NOMO-1 treated with DMSO at 0.1 percent for 48 hours (cell line): ENCODE results near the gene SNTA1.
"Not testable (repeated sequence)": the region's sequence is repeated elsewhere in the genome, so short reads cannot be mapped to it uniquely, and the experiment has no call there.

Experiments used
- DNase-seq: peaks from one replicate; lab custom pipeline; 2025; ENCODE audit not compliant: unreplicated experiment; lab: John Stamatoyannopoulos, UW

The SNTA1 gene

GRCh38 chr20:33443512-33444239, at the start of gene SNTA1:
SNTA1 (minus strand) TSS chr20:33443763; CDS start chr20:33443620, 143 bp downstream.
- DNase-seq: peak; percentile 74

- no peak for DNase-seq
These were observed 47.5 kb upstream of the SNTA1 start for GRCh38 chr20:33490934-33491656.

- no peak for DNase-seq
These were observed 46.7 kb upstream of the SNTA1 start, which contains the start of gene CBFA2T2 for GRCh38 chr20:33490023-33490933. CBFA2T2 (plus strand) TSS chr20:33490096; CDS start chr20:33490268, 172 bp downstream.

DNA sequence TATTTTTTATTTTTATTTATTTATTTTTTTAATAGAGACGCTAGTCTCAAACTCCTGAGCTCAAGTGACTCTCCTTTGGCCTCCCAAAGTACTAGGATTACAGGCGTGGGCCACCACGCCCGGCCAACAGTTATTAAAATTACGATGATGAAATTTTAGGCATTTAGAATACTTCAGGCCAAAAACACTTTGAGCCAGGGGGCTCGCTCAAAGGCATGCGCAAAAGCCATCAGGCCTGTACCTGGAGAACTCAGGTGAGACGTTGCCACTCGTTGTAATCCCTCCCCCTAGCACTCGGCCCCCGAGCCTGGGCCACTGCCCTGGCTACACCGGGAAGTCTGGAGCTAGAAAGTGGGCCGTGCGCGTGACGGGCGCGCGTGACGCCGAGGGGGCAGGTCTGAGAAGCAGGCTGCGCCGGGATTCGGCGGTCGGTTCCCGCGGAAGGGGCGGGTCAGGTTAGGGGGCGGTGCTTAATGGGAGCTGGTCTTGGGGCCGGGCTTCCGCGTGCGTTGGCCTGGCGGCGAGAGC, 46.0 kb upstream of the SNTA1 start:
- DNase-seq: peak; percentile 90

DNA sequence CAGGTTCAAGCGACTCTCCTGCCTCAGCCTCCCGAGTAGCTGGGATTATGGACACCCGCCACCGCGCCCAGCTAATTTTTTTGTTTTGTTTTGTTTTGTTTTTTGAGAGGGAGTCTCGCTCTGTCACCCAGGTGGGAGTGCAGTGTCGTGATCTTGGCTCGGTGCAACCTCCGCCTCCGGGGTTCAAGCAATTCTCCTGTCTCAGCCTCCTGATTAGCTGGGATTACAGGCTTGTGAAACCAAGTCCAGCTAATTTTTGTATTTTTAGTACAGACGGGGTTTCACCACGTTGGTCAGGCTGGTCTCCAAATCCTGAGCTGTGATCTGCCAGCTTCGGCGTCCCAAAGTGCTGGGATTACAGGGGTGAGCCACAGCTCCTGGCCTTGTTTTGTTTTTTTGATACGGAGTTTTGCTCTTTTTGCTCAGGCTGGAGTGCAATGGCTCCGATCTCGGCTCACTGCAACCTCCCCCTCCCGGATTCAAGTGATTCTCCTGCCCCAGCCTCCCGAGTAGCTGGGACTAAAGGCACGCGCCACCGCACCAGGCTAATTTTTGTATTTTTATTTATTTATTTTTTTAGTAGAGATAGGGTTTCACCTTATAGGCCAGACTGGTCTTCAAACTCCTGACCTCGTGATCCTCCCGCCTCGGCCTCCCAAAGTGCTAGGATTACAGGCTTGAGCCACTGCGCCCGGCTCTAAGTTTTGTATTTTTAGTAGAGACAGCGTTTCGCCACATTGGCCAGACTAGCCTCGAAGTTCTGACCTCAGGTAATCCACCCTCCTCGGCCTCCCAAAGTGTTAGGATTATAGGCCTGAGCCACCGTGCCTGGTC, 45.3 kb upstream of the SNTA1 start:
- DNase-seq: not testable (repeated sequence)

DNA sequence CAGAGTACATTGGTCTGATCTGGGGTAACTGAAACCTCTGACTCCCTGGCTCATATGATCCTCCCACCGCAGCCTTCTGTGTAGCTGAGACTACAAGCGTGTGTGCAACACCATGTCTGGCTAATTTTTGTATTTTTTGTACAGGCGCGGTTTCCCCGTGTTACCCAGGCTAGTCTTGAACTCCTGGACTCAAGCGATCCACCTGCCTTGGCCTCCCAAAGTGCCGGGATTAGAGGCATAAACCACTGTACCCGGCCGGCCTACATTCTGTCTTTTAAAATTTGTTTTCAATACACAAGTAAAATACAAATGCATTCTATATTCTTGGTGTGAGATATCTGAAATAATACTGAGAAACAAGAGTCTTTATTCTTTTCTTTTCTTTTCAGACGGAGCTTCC, 44.6 kb upstream of the SNTA1 start:
- no peak for DNase-seq

DNA sequence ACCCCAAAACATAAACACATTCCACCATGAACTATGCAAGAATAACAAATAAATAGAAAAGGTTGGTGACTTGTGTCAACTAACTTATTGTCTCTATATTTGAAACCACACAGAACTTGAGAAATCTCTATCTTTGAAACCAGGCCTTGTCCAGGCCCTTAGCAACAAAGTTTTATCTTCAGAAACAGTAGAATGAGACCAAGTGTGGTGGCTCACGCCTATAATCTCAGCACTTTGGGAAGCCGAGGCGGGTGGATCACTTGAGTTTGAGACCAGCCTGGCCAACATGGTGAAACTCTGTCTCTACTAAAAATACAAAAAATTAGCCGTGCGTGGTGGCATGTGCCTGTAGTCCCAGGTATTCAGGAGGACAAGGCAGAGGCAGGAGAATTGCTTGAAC, 39.6 kb upstream of the SNTA1 start:
- DNase-seq: not testable (repeated sequence)

GRCh38 chr20:33482581-33482980, 39.0 kb upstream of the SNTA1 start:
- no peak for DNase-seq

- DNase-seq: no peak
These were observed 37.9 kb upstream of the SNTA1 start for GRCh38 chr20:33481431-33481941.

DNA sequence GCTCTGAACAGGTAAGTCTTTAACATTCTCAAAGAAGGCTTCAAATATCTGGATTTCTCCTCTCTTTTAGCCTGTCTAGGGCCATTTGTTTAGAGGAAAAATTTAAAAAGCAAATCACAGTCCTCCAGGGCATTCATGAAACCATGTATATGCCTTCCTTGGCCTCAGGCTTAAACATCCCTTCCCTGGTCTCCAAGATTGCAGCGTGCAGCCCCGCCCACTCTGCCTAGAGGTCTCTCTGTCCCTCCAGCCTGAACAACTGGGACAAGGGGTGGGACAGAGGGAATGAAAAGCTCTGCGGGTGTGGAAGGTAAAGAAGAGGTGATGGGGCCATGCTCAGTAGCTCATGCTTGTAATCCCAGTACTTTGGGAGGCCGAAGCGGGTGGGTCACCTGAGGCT, 36.5 kb upstream of the SNTA1 start:
- DNase-seq: no peak

- no peak for DNase-seq
These were observed 34.0 kb upstream of the SNTA1 start for GRCh38 chr20:33477386-33478234.

- DNase-seq: no peak
These were observed 32.0 kb upstream of the SNTA1 start for GRCh38 chr20:33475381-33476152.

DNA sequence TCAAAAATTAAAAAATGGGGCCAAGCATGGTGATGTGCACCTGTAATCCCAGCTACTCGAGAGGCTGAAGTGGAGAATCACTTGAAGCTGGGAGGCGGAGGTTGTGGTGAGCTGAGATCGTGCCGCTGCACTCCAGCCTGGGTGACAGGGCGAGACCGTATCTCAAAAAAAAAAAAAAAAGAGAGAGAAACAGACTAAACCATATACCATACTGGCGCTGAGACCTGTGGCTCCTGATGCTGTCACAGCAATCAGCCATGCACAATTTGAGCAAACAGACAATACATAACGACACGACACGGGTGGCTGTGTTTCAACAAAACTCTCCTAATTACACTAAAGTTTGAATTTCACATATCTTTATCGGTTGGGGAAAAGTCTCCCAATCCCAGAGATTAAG, 31.4 kb upstream of the SNTA1 start:
- no peak for DNase-seq

DNA sequence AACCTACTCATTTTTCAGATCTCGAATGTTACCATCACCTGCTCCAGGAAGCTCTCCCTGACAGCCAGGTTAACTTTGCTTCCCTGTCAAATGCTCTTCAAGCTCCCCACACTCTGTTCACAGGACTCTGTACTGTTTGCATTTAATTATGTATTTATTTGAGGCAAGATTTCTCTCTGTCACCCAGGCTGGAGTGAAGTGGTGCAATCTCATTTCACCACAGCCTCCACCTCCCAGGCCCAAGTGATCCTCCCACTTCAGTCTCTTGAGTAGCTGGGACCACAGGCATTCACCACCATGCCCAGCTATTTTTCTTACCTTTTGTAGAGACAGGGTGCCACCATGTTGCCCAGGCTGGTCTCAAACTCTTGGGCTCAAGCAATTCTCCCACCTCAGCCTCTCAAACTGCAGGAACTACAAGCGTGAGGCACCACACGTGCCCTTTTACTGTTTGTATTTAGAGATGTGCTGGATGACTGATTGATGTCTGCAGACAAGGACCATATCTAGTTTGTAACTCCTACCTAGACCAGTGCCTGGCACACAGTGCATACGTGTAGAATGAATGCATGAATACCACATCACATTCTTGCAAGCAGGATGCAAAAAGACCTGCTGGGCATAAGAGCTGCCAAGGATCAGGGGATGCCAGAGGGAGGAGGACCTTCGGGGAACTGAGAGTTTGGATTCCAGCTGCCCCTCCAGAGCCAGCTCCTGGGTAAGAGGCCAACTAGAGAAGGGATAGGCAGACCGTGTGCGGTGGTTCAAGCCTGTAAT, 30.7 kb upstream of the SNTA1 start:
- no peak for DNase-seq

GRCh38 chr20:33472868-33473435, 29.4 kb upstream of the SNTA1 start:
- no peak for DNase-seq

DNA sequence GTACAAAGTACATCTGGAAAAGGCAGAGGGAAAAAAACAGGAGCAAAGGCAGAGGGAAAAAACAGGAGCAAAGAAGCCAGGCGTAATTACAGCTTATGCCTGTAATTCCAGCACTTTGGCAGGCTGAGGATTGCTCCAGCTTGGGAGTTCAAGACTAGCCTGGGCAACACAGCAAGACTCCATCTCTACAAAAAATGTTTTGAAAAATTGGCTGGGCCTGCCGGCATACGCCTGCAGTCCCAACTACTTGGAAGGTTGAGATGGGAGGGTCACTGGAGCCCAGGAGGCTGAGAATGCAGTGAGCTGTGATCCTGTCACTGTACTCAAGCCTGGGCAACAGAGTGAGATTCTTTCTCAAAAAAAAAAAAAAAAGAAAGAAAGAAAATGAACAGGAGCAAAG, 27.3 kb upstream of the SNTA1 start:
- DNase-seq: no peak

DNA sequence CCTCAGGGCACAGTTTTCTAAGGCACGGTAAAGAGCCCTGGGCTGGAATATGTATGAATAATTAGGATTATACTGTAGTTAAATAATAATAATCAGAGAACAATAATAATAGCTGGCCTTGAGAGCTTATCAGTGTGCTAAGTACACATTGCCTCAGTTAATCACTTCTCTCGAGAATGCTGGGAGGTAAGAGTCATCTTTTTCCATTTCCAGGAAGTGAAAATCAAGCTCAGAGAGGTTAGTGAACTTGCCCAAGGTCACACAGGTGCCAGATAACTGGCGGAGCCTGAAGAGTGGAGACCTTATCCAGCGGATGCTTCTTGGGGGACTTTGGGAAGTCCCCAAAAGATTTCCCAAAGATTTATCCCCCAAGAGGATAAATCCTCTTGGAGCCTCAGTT, 26.9 kb upstream of the SNTA1 start:
- DNase-seq: no peak
